ENCODE measurements around the gene CRY1.

GRCh38 chr12:107090711-107091110 is 2.6 kb downstream of the CRY1 start:
- TF ChIP-seq CTCF (IDR thresholded peaks at IDR 0.05; ENCODE audit: insufficient read depth, low read length, poor library complexity, severe bottlenecking) (no peak), EZH2phosphoT487 (conservative IDR thresholded peaks at IDR 0.05; ENCODE audit: low read length) (no peak)

Measured in SU-DHL-6 (cell line).